ENCODE results near the gene SLC6A18.

- no peak for TF ChIP-seq POLR2A (IDR thresholded peaks at IDR 0.05; ENCODE audit: low read depth, low read length)
- TF ChIP-seq TAF1 (IDR thresholded peaks at IDR 0.05; ENCODE audit: borderline replicate concordance, low read depth, low read length): no peak
- no peak for TF ChIP-seq POLR2AphosphoS5 (IDR thresholded peaks at IDR 0.05; ENCODE audit: low read depth, low read length)
Measured at GRCh38 chr5:1194378-1194777, 30.8 kb upstream of the SLC6A18 start.

All from GM12892 (cell line).